ENCODE measurements around the gene TENM3. TPM values are rescaled to one million over a fixed set of nuclear protein-coding genes. Genes with fewer than 3 reads are reported as not detected.

The TENM3 gene
- total and polyA plus RNA-seq, 2 donors (not counting 3 experiments of a cell fraction or from before 2014, with no cell fraction given) = 3.2 to 6.2 TPM

DNA sequence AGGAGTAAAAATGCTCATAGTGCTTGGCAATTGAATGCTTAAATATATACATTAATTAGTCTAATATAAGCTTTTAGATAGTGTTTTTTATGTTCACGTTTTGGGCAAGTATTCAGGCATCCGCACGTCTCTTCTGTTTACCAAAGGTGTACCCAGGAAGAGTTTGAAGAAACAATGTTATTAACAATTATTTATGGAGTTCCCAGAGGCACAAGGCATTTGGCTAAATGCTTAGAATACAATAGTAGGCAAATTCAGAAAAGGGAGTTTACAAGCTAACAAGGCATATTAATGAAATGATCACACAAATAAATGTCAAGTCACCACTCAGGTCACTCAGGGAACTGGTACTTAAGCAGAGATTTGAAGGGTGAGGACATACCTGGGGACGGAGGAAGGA is 294.8 kb downstream of the TENM3 start:
- Histone ChIP-seq H4K20me1 (replicated peaks; ENCODE audit: control insufficient read depth, extremely low read depth, insufficient read depth, low read length) (no peaks in the 10 kb centered on the region), H3K9me3 (replicated peaks; ENCODE audit: control insufficient read depth, insufficient read depth, low read length) (no peaks in the 10 kb centered on the region), H3K36me3 (ENCODE audit: control insufficient read depth in 2 of 2, extremely low read depth in 1 of 2, insufficient read depth in 2 of 2, low read length in 2 of 2) (no peaks in the 10 kb centered on the region), H3K79me2 (ENCODE audit: control insufficient read depth, insufficient read depth, low read length) (no peaks in the 10 kb centered on the region), H3K9ac (replicated peaks; ENCODE audit: extremely low read depth, insufficient read depth, low read length) (no peak overlapping the region), H3K4me2 (ENCODE audit: insufficient read depth, low read length) (no peak overlapping the region), H3K27ac (ENCODE audit: insufficient read depth, low read depth, low read length) (no peak overlapping the region), H2AFZ (ENCODE audit: low read depth, low read length) (no peak overlapping the region), H3K4me3 (replicated peaks in 1 of 3; ENCODE audit: insufficient read depth in 1 of 3, low read depth in 1 of 3, low read length in 3 of 3) (no peak overlapping the region), H3K4me1 (ENCODE audit: control insufficient read depth, extremely low read depth, insufficient read depth, low read length) (peaks cover 5% of the 10 kb centered on the region), H3K27me3 (ENCODE audit: control insufficient read depth in 2 of 2, insufficient read depth in 2 of 2, low read length in 2 of 2) (peaks cover 0 to 2% of the 10 kb centered on the region in 2 experiments), H3K9me1 (replicated peaks; ENCODE audit: control insufficient read depth, extremely low read depth, insufficient read depth, low read length) (no peaks in the 10 kb centered on the region)
- TF ChIP-seq POLR2AphosphoS5 (IDR thresholded peaks at IDR 0.05; ENCODE audit: insufficient read depth, low read depth, low read length) (no peak), JUN (IDR thresholded peaks at IDR 0.05; ENCODE audit: borderline replicate concordance, insufficient read depth, insufficient read length, low read depth) (no peak), FOS (IDR thresholded peaks at IDR 0.05; ENCODE audit: borderline replicate concordance, insufficient read depth, low read length) (no peak), MYC (IDR thresholded peaks at IDR 0.05; ENCODE audit: low read depth, low read length) (no peak), EZH2 (IDR thresholded peaks at IDR 0.05; ENCODE audit: borderline replicate concordance, low read depth, low read length, severe bottlenecking) (no peak)
- CTCF ChIA-PET = interaction anchor here (1.8 kb wide), 1 partner anchor 9 kb away, joined by 4 read pairs; no protein-coding TSS in a partner anchor
- DNase-seq (ENCODE audit: low read depth, low spot score) (no peak), FAIRE-seq (no peak)
- intact Hi-C loops (cut with micrococcal nuclease) = no loop called here
- POLR2A ChIA-PET = no interaction called here
- dilution Hi-C loops (cut with MboI; ENCODE audit: extremely low pct_ligation_motif_present, low sequenced_read_pairs) = no loop called here
- BruUV-seq (replicated peaks) = no TSS peak

DNA sequence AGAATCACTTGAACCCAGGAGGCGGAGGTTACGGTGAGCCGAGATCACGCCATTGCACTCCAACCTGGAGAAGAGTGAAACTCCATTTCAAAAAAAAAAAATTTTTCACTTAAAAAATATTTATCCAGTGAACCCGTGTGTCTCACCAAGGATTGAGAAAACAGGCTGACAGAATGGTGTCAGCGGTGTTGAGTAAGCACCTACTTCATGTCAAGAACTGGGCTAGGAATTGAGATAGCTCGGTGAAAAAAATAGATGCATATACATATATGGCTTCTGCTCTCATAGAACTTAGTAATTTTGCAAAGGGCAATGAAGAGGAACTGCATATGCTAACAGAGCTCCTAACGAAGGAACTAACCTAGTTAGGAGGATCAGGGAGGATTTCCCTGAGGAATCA is 297.3 kb downstream of the TENM3 start:
- Histone ChIP-seq H3K9me3 (replicated peaks; ENCODE audit: control insufficient read depth, insufficient read depth, low read length) (no peaks in the 10 kb centered on the region), H3K4me3 (replicated peaks in 1 of 3; ENCODE audit: insufficient read depth in 1 of 3, low read depth in 1 of 3, low read length in 3 of 3) (no peak overlapping the region), H2AFZ (ENCODE audit: low read depth, low read length) (no peak overlapping the region), H3K4me2 (ENCODE audit: insufficient read depth, low read length) (no peak overlapping the region), H3K79me2 (ENCODE audit: control insufficient read depth, insufficient read depth, low read length) (no peaks in the 10 kb centered on the region), H3K27me3 (ENCODE audit: control insufficient read depth in 2 of 2, insufficient read depth in 2 of 2, low read length in 2 of 2) (peaks cover 0 to 2% of the 10 kb centered on the region in 2 experiments), H3K27ac (ENCODE audit: insufficient read depth, low read depth, low read length) (no peak overlapping the region), H3K36me3 (ENCODE audit: control insufficient read depth in 2 of 2, extremely low read depth in 1 of 2, insufficient read depth in 2 of 2, low read length in 2 of 2) (no peaks in the 10 kb centered on the region), H3K9me1 (replicated peaks; ENCODE audit: control insufficient read depth, extremely low read depth, insufficient read depth, low read length) (no peaks in the 10 kb centered on the region), H3K9ac (replicated peaks; ENCODE audit: extremely low read depth, insufficient read depth, low read length) (no peak overlapping the region), H3K4me1 (ENCODE audit: control insufficient read depth, extremely low read depth, insufficient read depth, low read length) (no peaks in the 10 kb centered on the region), H4K20me1 (replicated peaks; ENCODE audit: control insufficient read depth, extremely low read depth, insufficient read depth, low read length) (no peaks in the 10 kb centered on the region)
- TF ChIP-seq GATA2 (IDR thresholded peaks at IDR 0.05; ENCODE audit: insufficient read depth, insufficient read length, low read depth, low read length) (no peak), FOS (IDR thresholded peaks at IDR 0.05; ENCODE audit: borderline replicate concordance, insufficient read depth, low read length) (no peak), MYC (IDR thresholded peaks at IDR 0.05; ENCODE audit: low read depth, low read length) (no peak), POLR2A (IDR thresholded peaks at IDR 0.05; ENCODE audit: low read depth, low read length) (no peak), POLR2AphosphoS5 (IDR thresholded peaks at IDR 0.05; ENCODE audit: insufficient read depth, low read depth, low read length) (no peak)
- TF ChIP-seq, protein P1, sequence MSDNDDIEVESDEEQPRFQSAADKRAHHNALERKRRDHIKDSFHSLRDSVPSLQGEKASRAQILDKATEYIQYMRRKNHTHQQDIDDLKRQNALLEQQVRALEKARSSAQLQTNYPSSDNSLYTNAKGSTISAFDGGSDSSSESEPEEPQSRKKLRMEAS (IDR thresholded peaks at IDR 0.05; ENCODE audit: insufficient read depth, insufficient read length) = no peak
- dilution Hi-C loops (cut with MboI; ENCODE audit: extremely low pct_ligation_motif_present, low sequenced_read_pairs) (no loop called here), intact Hi-C loops (cut with micrococcal nuclease) (no loop called here)
- no TSS peak for BruUV-seq (replicated peaks)
- FAIRE-seq (no peak), DNase-seq (ENCODE audit: low read depth, low spot score) (no peak)
- ChIA-PET POLR2A (no interaction called here), CTCF (no interaction called here)
